ENCODE results near the gene ZNF385C.
A peak's percentile ranks its signal among the peaks of the same experiment; 100 is the strongest.

Gene ZNF385C

DNA sequence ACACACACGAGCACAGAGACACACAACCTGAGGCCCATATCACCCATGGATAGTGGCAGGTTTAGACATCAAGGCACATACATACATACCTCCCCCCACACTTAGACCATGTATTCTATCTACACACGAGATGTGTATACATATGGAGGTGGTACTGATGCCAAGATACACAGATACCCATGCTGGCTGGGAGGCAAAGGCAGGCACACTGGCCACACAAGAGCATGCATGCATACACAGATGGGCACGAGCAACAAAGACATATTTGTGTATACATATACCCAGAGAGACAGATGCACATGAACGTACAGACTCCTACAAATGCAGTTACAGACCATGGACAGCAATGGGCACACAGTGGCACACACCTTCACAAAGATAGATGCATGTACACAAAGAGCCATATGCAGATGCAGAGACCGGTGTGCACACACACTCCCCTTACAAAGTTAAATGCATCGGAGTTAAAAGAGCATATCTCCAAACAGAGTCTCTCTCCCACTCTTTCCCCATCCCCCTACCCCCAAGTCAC, 45.9 kb downstream of the ZNF385C start:
- TF ChIP-seq, protein P1, sequence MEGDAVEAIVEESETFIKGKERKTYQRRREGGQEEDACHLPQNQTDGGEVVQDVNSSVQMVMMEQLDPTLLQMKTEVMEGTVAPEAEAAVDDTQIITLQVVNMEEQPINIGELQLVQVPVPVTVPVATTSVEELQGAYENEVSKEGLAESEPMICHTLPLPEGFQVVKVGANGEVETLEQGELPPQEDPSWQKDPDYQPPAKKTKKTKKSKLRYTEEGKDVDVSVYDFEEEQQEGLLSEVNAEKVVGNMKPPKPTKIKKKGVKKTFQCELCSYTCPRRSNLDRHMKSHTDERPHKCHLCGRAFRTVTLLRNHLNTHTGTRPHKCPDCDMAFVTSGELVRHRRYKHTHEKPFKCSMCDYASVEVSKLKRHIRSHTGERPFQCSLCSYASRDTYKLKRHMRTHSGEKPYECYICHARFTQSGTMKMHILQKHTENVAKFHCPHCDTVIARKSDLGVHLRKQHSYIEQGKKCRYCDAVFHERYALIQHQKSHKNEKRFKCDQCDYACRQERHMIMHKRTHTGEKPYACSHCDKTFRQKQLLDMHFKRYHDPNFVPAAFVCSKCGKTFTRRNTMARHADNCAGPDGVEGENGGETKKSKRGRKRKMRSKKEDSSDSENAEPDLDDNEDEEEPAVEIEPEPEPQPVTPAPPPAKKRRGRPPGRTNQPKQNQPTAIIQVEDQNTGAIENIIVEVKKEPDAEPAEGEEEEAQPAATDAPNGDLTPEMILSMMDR (IDR thresholded peaks at IDR 0.05; ENCODE audit: extremely low read depth, insufficient read depth, missing control alignments) = no peak
- no peak for DNase-seq (ENCODE audit: low spot score)
- in situ Hi-C loops (cut with MboI; ENCODE audit: low pct_unique_long_range_greater_than_20kb, low sequenced_read_pairs, unreplicated experiment) = no loop called here

DNA sequence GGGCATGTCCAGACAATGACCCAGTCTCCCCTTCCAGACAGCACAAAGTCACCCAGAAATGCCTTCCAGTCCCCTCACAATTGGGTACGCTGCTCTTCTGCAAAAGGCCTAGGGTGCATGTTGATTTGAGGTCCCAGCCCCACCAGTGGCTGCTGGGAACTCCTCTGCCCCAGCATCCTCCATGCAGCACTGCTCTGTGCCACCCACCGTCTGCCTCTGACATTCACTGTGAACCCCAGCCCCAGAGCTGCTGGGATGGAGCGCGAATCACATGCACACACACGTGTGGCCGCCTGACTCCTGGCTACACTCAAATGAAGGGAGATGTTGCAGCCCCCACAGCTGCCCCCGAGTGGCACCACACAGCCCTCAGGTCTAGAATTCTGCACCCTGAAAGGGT, 46.6 kb downstream of the ZNF385C start:
- TF ChIP-seq, protein P1 (IDR thresholded peaks at IDR 0.05; ENCODE audit: extremely low read depth, insufficient read depth, missing control alignments) = no peak
- DNase-seq (ENCODE audit: low spot score) = no peak
- in situ Hi-C loops (cut with MboI; ENCODE audit: low pct_unique_long_range_greater_than_20kb, low sequenced_read_pairs, unreplicated experiment) = no loop called here

DNA sequence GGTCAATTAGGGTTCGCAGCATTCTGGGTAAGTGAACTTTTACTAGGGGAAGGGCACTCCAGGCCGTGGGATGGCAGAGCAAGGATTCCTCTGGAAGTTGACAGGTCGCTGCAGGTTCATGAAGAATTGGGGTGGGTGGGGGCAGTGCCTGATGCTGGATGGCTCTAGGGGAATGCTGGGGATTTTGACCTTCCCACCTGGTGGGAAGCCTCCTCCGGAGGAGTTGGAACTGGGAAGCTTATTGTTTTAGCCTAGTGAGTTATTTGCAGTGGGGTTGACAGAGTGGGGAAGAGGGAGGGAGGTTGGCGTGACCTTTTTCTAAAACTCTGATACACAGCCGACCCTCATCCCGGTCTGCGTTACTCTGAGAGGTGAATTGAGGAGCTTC, 47.3 kb downstream of the ZNF385C start:
- in situ Hi-C loops (cut with MboI; ENCODE audit: low pct_unique_long_range_greater_than_20kb, low sequenced_read_pairs, unreplicated experiment) = no loop called here
- TF ChIP-seq, protein P1 (IDR thresholded peaks at IDR 0.05; ENCODE audit: extremely low read depth, insufficient read depth, missing control alignments) = no peak
- DNase-seq (ENCODE audit: low spot score) = no peak

DNA sequence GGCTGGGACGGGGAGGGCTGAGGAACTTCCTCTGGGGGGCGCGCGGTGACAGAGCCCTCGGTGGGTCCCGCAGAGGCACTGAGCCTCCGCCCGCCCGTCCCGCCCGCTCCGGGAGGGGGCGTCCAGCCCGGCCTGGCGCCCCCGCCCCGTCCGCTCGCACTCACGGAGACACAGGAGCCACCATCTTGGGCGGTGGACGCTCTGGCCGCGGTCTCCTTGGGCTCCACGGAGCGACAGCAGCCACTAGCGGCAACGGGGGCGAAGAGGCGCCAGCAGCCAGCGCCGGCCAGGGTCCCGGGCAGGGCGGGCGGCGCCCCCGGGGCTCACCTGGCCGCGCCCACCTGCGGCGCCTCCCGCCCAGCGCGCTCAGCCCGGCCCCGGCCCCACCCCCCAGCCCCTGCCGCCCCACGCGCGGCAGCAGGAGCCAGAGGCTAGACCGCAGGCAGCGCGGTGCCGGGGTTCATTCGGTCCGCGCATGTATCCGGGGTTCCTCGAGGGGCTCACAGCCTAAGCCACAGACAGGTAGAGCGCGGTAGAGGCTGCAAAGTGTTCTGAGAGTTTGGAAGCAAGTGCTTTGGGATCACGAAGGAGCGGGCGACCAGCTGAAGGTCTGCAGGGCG, 47.8 kb downstream of the ZNF385C start, which contains the start of gene C17orf113:
Gene C17orf113 (minus strand): TSS at position 209 of the 620 bp plus-strand sequence. CDS start 7,225 bp downstream, outside the sequence.
- DNase-seq (ENCODE audit: low spot score) = peak; percentile 89
- in situ Hi-C loops (cut with MboI; ENCODE audit: low pct_unique_long_range_greater_than_20kb, low sequenced_read_pairs, unreplicated experiment) = no loop called here
- TF ChIP-seq, protein P1 (IDR thresholded peaks at IDR 0.05; ENCODE audit: extremely low read depth, insufficient read depth, missing control alignments) = peak; percentile 70

DNA sequence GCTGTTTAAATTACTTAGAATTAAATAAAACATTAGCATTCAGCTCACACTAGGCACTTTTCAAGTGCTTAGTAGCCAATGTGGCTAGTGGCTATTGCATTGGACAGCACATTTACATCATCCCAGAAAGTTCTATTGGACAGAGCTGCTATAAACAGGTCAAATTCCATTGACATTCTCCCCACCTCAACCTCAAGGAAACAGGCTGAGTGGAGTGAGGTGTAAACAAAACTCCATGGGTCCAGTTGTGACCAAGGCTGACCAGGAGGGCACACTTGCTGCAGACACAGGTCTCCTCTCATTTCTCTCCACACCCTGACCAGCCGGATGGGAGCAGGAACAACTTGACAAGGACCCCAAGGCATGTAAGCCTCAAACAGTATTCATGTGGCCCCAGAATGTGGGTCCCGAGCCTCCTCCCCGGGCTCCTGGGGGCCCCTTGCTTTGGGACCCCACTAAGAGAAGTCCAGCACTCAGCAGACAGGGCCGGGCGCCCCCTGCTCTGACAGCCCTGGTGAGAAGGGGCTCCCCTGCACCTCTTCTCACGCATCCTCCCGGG, 48.4 kb downstream of the ZNF385C start:
- in situ Hi-C loops (cut with MboI; ENCODE audit: low pct_unique_long_range_greater_than_20kb, low sequenced_read_pairs, unreplicated experiment) = no loop called here
- no peak for DNase-seq (ENCODE audit: low spot score)
- TF ChIP-seq, protein P1 (IDR thresholded peaks at IDR 0.05; ENCODE audit: extremely low read depth, insufficient read depth, missing control alignments) = no peak

DNA sequence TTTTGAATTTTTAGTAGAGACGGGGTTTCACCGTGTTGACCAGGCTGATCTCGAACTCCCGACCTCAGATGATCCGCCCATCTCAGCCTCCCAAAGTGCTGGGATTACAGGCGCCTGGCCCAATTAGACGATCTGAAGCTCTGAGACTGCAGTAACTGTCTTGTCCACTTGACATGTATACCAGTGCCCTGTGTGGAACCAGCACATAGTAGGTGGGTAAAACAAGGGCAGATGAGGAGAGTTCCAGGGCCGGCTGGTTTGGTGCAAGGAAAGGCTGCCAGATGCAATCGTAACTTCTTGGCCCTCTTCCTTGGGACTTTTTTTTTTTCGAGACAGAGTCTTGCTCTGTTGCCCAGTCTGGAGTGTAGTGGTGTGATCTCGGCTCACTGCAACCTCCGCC, 50.9 kb downstream of the ZNF385C start:
- in situ Hi-C loops (cut with MboI; ENCODE audit: low pct_unique_long_range_greater_than_20kb, low sequenced_read_pairs, unreplicated experiment) = no loop called here
- TF ChIP-seq, protein P1 (IDR thresholded peaks at IDR 0.05; ENCODE audit: extremely low read depth, insufficient read depth, missing control alignments) = no peak
- no peak for DNase-seq (ENCODE audit: low spot score)

Measured in GM13977 (cell line).